Nephron progenitor cell (in vitro differentiated cells): ENCODE results near the gene JARID2.

Experiments used
- DNase-seq: peaks from one replicate; pipeline ENCODE4 v3.0.0; 2021
- H3K27ac Mint-ChIP-seq: 2 replicates; pipeline ENCODE4 v1.8.0; 2021; ENCODE audit warnings: mild to moderate bottlenecking, moderate library complexity, mixed read lengths
- H3K27me3 Mint-ChIP-seq: 2 replicates; pipeline ENCODE4 v1.8.0; 2021; ENCODE audit warnings: mild to moderate bottlenecking, low read depth, mixed read lengths; ENCODE audit not compliant: poor library complexity
- H3K36me3 Mint-ChIP-seq: 2 replicates; pipeline ENCODE4 v1.8.0; 2021; ENCODE audit warnings: low read depth, mixed read lengths
- H3K4me1 Mint-ChIP-seq: 2 replicates; pipeline ENCODE4 v1.8.0; 2021; ENCODE audit warnings: mixed read lengths
- H3K4me3 Mint-ChIP-seq: 2 replicates; pipeline ENCODE4 v1.8.0; 2021; ENCODE audit warnings: mild to moderate bottlenecking, moderate library complexity, mixed read lengths
- H3K9me3 Mint-ChIP-seq: 2 replicates; pipeline ENCODE4 v1.8.0; 2021; ENCODE audit warnings: mild to moderate bottlenecking, moderate library complexity, mixed read lengths
- CTCF ChIP-seq: fragments of 200-600 bp; sonication (generic); IDR thresholded peaks from 2 replicates; pipeline ENCODE4 v1.5.0; 2021; ENCODE audit warnings: antibody characterized with exemption

The JARID2 gene

DNA sequence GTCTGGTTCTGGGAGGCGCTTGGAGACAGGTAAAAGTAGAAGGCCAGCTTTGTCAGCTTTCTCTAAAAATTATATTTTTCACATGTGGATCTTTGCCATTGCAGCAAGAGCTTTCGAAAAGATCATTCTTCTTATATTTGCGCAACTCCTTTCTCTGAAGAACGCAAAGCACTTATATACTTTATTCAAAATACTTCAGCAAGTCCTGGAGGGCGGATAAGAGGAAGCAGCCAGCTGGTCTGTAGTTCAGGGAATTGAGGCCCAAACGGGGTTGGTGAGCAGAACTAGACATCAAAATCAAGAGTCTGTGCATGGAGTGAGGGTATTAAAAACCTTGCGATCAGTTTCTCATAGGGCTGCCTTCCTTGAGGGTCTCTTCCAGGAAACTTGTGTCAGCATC, 234.7 kb downstream of the JARID2 start:
- peaks cover 83% of the 10 kb centered on the region for H3K4me1 Mint-ChIP-seq
- no peak overlapping the region for H3K4me3 Mint-ChIP-seq
- TF ChIP-seq CTCF = no peak
- H3K9me3 Mint-ChIP-seq = peaks cover 7% of the 10 kb centered on the region
- H3K27me3 Mint-ChIP-seq = no peaks in the 10 kb centered on the region
- peaks cover 44% of the 10 kb centered on the region for H3K36me3 Mint-ChIP-seq
- DNase-seq = no peak
- peak overlapping the region; percentile 86 for H3K27ac Mint-ChIP-seq

- H3K27me3 Mint-ChIP-seq = no peaks in the 10 kb centered on the region
Measured at GRCh38 chr6:15481390-15482291, 235.8 kb downstream of the JARID2 start.

DNA sequence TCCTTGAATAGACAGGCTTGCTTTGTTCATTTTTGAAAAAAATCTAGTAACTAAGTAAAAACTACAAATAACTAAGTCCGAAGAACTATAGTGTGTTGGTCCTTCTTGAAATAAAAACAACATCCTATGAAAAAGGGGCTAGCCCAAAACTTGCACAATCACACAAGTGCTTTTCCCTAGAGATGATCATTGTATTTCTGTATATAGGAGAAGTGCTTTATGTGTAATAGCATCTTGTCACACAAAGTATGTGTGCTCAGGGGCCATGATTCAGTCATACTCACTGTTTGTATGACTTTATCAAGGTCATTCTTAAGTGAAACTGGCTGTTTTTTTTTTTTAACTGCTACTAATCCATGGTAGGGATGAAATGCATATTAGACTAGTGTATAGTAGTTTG, 237.2 kb downstream of the JARID2 start:
- TF ChIP-seq CTCF = no peak
- peaks cover 71% of the 10 kb centered on the region for H3K4me1 Mint-ChIP-seq
- no peak overlapping the region for H3K4me3 Mint-ChIP-seq
- H3K36me3 Mint-ChIP-seq = peaks cover 36% of the 10 kb centered on the region
- H3K9me3 Mint-ChIP-seq = peaks cover 7% of the 10 kb centered on the region
- DNase-seq = no peak
- no peaks in the 10 kb centered on the region for H3K27me3 Mint-ChIP-seq
- no peak overlapping the region for H3K27ac Mint-ChIP-seq

More at GRCh38 chr6:15481390-15482291, 235.8 kb downstream of the JARID2 start:
- no peak for DNase-seq
- no peak for TF ChIP-seq CTCF
- Mint-ChIP-seq H3K4me3 (peak overlapping the region; percentile 18), H3K9me3 (peaks cover 7% of the 10 kb centered on the region), H3K4me1 (peaks cover 81% of the 10 kb centered on the region), H3K36me3 (peaks cover 41% of the 10 kb centered on the region), H3K27ac (peak overlapping the region; percentile 97)

- peaks cover 62% of the 10 kb centered on the region for H3K4me1 Mint-ChIP-seq
- H3K27me3 Mint-ChIP-seq = no peaks in the 10 kb centered on the region
- no peak for TF ChIP-seq CTCF
- no peak overlapping the region for H3K4me3 Mint-ChIP-seq
- peaks cover 37% of the 10 kb centered on the region for H3K36me3 Mint-ChIP-seq
- H3K9me3 Mint-ChIP-seq = peaks cover 4% of the 10 kb centered on the region
- peak overlapping the region; percentile 57 for H3K27ac Mint-ChIP-seq
- DNase-seq = no peak
Measured at GRCh38 chr6:15484140-15484539, 238.3 kb downstream of the JARID2 start.

DNA sequence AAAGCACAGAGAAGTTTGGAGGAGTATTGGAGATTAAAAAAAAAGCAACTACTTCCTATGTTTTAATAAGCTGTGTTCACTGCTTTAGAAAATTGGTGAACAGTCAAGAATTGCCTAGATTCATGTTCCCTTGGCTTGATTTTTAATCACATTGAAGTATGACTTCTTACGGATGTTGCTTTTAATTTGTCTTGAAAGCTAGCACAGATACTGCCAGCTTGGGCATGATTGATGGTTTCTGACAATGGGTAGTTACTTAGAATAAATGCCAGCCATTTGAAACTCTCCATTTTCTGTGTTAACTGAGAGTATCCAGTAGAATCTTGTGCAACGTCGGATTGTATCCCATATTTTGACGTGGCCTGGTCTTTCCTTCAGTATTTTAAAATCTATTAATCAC, 239.0 kb downstream of the JARID2 start:
- peak overlapping the region; percentile 57 for H3K27ac Mint-ChIP-seq
- no peak for DNase-seq

More for the DNA sequence above, 239.0 kb downstream of the JARID2 start:
- no peak for TF ChIP-seq CTCF
- H3K4me3 Mint-ChIP-seq = peak overlapping the region; percentile 18
- no peaks in the 10 kb centered on the region for H3K27me3 Mint-ChIP-seq
- H3K4me1 Mint-ChIP-seq = peaks cover 62% of the 10 kb centered on the region
- H3K36me3 Mint-ChIP-seq = peaks cover 37% of the 10 kb centered on the region
- H3K9me3 Mint-ChIP-seq = peaks cover 4% of the 10 kb centered on the region
